HG02981 (cell line): ENCODE results near the gene MITD1.
"Not testable (repeated sequence)": the region's sequence is repeated elsewhere in the genome, so short reads cannot be mapped to it uniquely, and the experiment has no call there.

ENCODE experiments used
- ATAC-seq: cut with Tn5 transposase; IDR thresholded peaks from one replicate; pipeline ENCODE4 v1.9.1; 2021; ENCODE audit warnings: mild to moderate bottlenecking, moderate library complexity; ENCODE audit not compliant: unreplicated experiment

MITD1 gene

DNA sequence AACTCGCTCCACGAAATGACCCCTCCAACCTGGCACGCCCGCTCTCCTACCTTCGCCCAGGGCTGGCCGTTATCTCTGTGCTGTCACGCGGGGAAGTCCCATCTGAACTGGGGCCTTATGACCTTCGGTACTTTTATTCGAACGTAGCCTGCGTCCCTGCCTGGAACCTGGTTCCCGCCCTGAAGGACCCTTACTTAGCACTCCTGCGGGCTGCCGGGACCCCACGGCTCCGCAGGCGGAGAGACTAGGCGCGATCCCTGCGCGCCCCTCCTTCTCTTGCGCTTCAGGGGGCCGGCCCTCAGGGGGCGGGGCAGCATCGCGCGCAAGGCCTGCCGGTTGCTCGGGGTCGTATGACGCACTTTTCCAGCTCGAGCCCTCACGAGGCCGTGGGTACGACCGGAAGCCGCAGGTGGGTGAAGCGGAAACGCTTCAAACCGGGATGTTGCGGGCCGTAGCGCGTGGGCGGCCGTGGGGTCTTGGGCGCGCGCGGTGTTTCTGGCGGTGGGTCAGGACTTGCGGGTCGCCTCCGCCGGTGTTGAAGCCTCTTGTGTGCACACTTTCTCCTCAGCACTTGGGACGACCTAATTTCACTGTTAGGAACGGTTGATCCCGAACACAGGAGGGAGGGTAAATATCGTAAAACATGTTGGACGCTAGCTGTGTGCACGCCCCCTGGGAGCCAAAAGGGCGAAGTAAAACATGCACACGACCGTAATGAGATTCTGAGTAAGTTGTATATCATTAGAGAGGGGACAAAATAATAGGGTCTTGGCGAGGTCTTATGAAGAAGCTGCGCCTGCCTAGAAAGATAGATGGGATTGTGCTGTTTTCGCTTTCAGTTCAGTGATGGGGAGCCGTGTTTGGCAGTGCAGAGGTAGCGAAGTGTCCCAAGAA lies 26.0 kb downstream of the MITD1 start, which contains the start of the genes LIPT1 and TSGA10:
TSS of gene LIPT1 (plus strand) at position 325 of the 894 bp plus-strand sequence. CDS start 6,991 bp downstream, outside the sequence.
TSS of gene TSGA10 (minus strand) at position 300 of the 894 bp plus-strand sequence. CDS start 45,503 bp downstream, outside the sequence.
- peak; percentile 94 for ATAC-seq

DNA sequence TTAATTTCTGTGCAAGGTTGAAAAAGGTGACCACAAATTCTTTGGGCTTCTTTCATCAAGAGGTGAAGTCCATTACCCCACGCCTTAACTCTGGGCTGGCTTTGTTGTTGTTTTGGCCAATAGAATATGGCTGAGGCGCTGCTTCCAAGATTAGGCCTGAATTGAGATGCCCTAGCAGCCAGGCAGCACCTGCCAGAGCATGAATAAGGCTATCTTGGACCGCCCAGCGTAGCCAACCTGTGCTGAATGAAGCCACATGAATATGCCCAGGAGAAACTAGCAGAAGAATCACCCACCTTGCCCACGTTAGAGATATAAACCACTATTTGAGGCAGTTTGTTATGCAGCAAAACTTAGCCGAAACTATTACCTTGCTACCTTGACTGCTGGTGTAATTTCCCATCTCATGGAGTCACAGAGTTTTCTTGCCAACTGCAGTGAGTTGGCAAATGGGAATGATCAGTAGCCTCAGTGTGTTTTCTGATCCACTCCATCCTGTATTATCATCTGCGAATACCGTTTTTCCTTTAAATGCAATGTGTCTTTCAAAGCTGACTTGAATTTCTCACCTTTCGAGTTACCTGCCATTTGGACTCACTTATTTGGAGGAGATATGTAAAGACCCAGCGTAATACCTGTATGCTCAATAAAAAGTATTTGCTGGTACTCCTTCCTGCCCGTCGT lies 26.8 kb downstream of the MITD1 start:
- no peak for ATAC-seq

- no peak for ATAC-seq
Measured at GRCh38 chr2:99152199-99152895, 28.5 kb downstream of the MITD1 start.

- ATAC-seq, result no peak
Measured at GRCh38 chr2:99150706-99151105, 30.2 kb downstream of the MITD1 start.

DNA sequence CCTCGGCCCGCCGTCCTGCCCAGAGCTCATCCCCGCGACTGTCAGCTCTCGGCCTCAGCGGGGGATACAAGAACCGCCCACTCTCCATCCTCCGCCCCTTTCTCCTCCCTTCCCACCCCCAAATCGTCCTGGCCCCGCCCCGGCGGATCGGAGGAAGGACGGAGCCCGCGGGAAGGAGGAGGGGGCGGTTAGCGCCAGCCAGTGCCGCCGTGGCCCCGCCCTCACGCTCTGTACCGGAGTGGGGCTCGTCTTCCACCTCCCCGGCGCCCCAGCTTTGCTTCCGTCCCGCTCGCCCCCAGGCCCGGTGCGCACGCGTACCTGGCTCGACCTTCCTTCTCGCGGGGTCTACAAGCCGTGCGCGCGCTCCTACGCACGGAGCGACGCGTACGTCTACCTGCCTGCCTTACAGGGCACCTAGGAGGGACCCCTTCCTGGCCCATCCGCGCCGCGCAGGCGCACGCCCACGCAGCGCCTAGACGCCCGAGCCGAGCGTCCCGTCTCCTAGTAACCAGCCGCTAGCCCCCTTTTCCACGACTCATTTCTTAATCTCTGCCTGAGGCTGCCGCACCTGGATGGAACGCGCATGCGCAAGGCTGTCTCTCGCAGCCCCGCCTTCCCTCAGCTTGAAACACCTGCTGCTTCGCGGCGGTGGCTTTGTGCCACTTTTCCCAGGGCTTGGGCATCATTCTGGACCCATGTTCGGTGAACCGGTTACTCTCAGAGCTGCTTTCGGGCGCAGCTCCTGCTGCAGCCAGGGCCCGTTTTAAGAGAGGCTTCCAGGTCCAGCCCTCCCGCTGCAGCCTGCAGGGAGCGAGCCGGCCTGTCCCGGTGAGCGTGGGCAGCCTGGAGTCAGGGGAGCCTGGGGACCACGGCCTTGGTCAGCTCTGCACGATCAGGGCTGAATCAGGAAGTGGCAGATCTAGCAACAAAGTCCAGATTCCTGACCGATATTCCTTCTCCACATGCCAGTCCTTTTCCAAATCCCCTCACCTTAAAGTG lies 39.4 kb downstream of the MITD1 start, which contains the start of gene C2orf15:
TSS of gene C2orf15 (plus strand) at position 598 of the 999 bp plus-strand sequence. CDS start 8,852 bp downstream, outside the sequence.
- peak; percentile 83 for ATAC-seq

GRCh38 chr2:99140860-99141109 lies 40.1 kb downstream of the MITD1 start:
- peak; percentile 18 for ATAC-seq

- ATAC-seq, result no peak
Measured at GRCh38 chr2:99140056-99140859, 40.6 kb downstream of the MITD1 start.

- ATAC-seq, result no peak
Measured at GRCh38 chr2:99139003-99139402, 41.9 kb downstream of the MITD1 start.

- not testable (repeated sequence) for ATAC-seq
Measured at GRCh38 chr2:99135044-99135556, 45.8 kb downstream of the MITD1 start.

GRCh38 chr2:99127981-99128380 lies 52.9 kb downstream of the MITD1 start:
- ATAC-seq, result no peak
